K562 (cell line): ENCODE results near the gene VDR. TPM values are rescaled to one million over a fixed set of nuclear protein-coding genes. Genes with fewer than 3 reads are reported as not detected.

Experiments
- CCNT2 ChIP-seq: IDR thresholded peaks from 2 replicates; pipeline ENCODE4 v1.6.1; 2011; ENCODE audit warnings: borderline replicate concordance, low read depth, mild to moderate bottlenecking, moderate library complexity, mixed read lengths, low read length; ENCODE audit not compliant: insufficient read length; ENCODE audit errors: extremely low read depth
- HDAC8 ChIP-seq: fragments of 450-650 bp; IDR thresholded peaks from 2 replicates; pipeline ENCODE4 v1.6.1; 2016; ENCODE audit warnings: mild to moderate bottlenecking, missing genetic modification characterization, moderate library complexity, missing compliant biosample characterization
- L3MBTL2 ChIP-seq: fragments of 450-650 bp; IDR thresholded peaks from 2 replicates; pipeline ENCODE4 v1.6.1; 2016; ENCODE audit warnings: mild to moderate bottlenecking, moderate library complexity
- MBD1 ChIP-seq: fragments of 250-450 bp; sonication (Bioruptor Pico); IDR thresholded peaks from 2 replicates; pipeline ENCODE4 v1.8.0; 2022; ENCODE audit warnings: inconsistent platforms
- MGA ChIP-seq: fragments of 450-650 bp; IDR thresholded peaks from 2 replicates; pipeline ENCODE4 v1.6.1; 2016; ENCODE audit warnings: mild to moderate bottlenecking, moderate library complexity
- MXD1 ChIP-seq: fragments of 250-450 bp; sonication (Bioruptor Pico); IDR thresholded peaks from 2 replicates; pipeline ENCODE4 v1.8.0; 2021; ENCODE audit warnings: borderline replicate concordance, mild to moderate bottlenecking, moderate library complexity; ENCODE audit not compliant: poor library complexity, severe bottlenecking
- NR2C1 ChIP-seq, 2 experiments: fragments of 450-650 bp; IDR thresholded peaks; 2 replicates each; pipeline ENCODE4 v1.6.1; 2017; ENCODE audit warnings: mild to moderate bottlenecking in 2 of 2, antibody characterized with exemption in 1 of 2, inconsistent platforms in 1 of 2, missing compliant biosample characterization in 1 of 2, missing genetic modification characterization in 1 of 2
- PREB ChIP-seq: sonication (generic); formaldehyde crosslinking; IDR thresholded peaks from 2 replicates; pipeline ENCODE4 v1.8.1; 2023; ENCODE audit warnings: mild to moderate bottlenecking, missing genetic modification reagents
- U2AF1 ChIP-seq: fragments of 200-400 bp; formaldehyde crosslinking; optimal IDR thresholded peaks from 2 replicates; pipeline ENCODE3; 2017; ENCODE audit warnings: mild to moderate bottlenecking, low read depth, low read length, moderate library complexity
- ZC3H4 ChIP-seq: sonication (generic); formaldehyde crosslinking; IDR thresholded peaks from 2 replicates; pipeline ENCODE4 v1.9.0; 2021; ENCODE audit warnings: missing genetic modification reagents, borderline replicate concordance
- ZNF324 ChIP-seq: fragments of 250-450 bp; sonication (Bioruptor Pico); IDR thresholded peaks from 2 replicates; pipeline ENCODE4 v1.4.0; 2020; ENCODE audit warnings: mild to moderate bottlenecking
- ZNF589 ChIP-seq: fragments of 200-800 bp; sonication (Bioruptor generic); IDR thresholded peaks from 2 replicates; pipeline ENCODE4 v1.6.1; 2016; ENCODE audit warnings: low read depth, missing genetic modification characterization, missing compliant biosample characterization
- ZNF780A ChIP-seq: fragments of 250-450 bp; sonication (Bioruptor Pico); IDR thresholded peaks from 2 replicates; pipeline ENCODE4 v1.5.0; 2021; ENCODE audit warnings: mild to moderate bottlenecking
- polyA plus RNA-seq, 8 experiments: library from polyadenylated mRNA; depleted of rRNA in 4 of 8; stranded (reverse) in 5 of 8; unstranded in 3 of 8; fragments of >200 nt; fragmentation: Nextera tagmentation in 2 of 8; fragmentation: Illumina TruSeq in 1 of 8; extraction: Ambion mirVana in 2 of 8; extraction: Trizol in 1 of 8; gene quantifications; 2 replicates each; pipeline versions ENCODE4 v1.2.1 to v1.2.3, GENCODE V29; 2011 to 2014; ENCODE audit warnings: inconsistent platforms in 1 of 8, missing spikeins in 1 of 8
- total RNA-seq, 7 experiments: library from RNA; depleted of rRNA in 6 of 7; stranded (reverse); fragments of >200 nt in 6 of 7; fragmentation: Illumina TruSeq in 2 of 7; extraction: Trizol in 2 of 7; gene quantifications; 2 replicates each; pipeline versions ENCODE4 v1.2.1 to v1.2.3, GENCODE V29; 2011 to 2021; ENCODE audit warnings: low replicate concordance in 1 of 7

The VDR gene
- total and polyA plus RNA-seq, 9 of the 15 experiments (the other 6 are each of a cell fraction or from before 2014, with no cell fraction given), result 0.61 to 4.8 (median 2.0) TPM

- TF ChIP-seq MBD1 (CRISPR knock-in tag) (no peak), HDAC8 (tag) (no peak), PREB (CRISPR knock-in tag) (no peak), MXD1 (CRISPR knock-in tag) (no peak), CCNT2 (no peak), MGA (peak; percentile 62), ZNF589 (peak; percentile 46; the same call in 1 of the 2 replicates), ZNF780A (CRISPR knock-in tag) (no peak), L3MBTL2 (peak; percentile 69), NR2C1 (IDR thresholded peaks at IDR 0.05) (no peak), NR2C1 (tag; IDR thresholded peaks at IDR 0.05) (peak; percentile 53; the same call in 1 of the 2 replicates), ZC3H4 (CRISPR knock-in tag) (no peak), ZNF324 (CRISPR knock-in tag) (no peak), U2AF1 (no peak)
Measured at GRCh38 chr12:47867495-47867941, 37.3 kb downstream of the VDR start (continued).
